Stomach (tissue), 9 donors: ENCODE data around the gene PSMB7. TPM values are rescaled to one million over a fixed set of nuclear protein-coding genes. Genes with fewer than 3 reads are reported as not detected.

ENCODE experiments used
- DNase-seq, 2 donors: peaks; one replicate each; pipeline versions ENCODE4 v3.0.0 to v3.0.0-alpha.2; 2013 to 2019
- H3K27ac ChIP-seq, 5 donors: fragments of 200-600 bp in 4 of 5; sonication (generic) in 4 of 5; one replicate each; pipeline ENCODE4 v1.5.1; 2013 to 2019; ENCODE audit warnings: mild to moderate bottlenecking in 1 of 5, moderate library complexity in 1 of 5
- H3K27me3 ChIP-seq, 3 donors: fragments of 200-600 bp; sonication (generic); one replicate each; pipeline ENCODE4 v1.5.1; 2017 to 2019; ENCODE audit warnings: mixed run types in 1 of 3
- H3K36me3 ChIP-seq, 4 donors: fragments of 200-600 bp; sonication (generic); 1 replicate in 3 of 4; 2 replicates in 1 of 4; pipeline ENCODE4 v1.5.1; 2016 to 2019
- H3K4me1 ChIP-seq, 4 donors: fragments of 200-600 bp; sonication (generic); one replicate each; pipeline ENCODE4 v1.5.1; 2016 to 2019
- H3K4me3 ChIP-seq, 4 donors: fragments of 200-600 bp; sonication (generic) in 3 of 4; one replicate each; pipeline ENCODE4 v1.5.1; 2016 to 2019; ENCODE audit warnings: mild to moderate bottlenecking in 1 of 4
- H3K9me3 ChIP-seq, 4 donors: fragments of 200-600 bp; sonication (generic); one replicate each; pipeline ENCODE4 v1.5.1; 2016 to 2019
- CTCF ChIP-seq, 7 experiments: fragments of 450-650 bp in 4 of 7; fragments of 200-600 bp in 3 of 7; sonication (generic) in 3 of 7; IDR thresholded peaks; one replicate each; pipeline ENCODE4 v1.5.1; 2016 to 2019; ENCODE audit warnings: antibody characterized with exemption in 7 of 7, control low read depth in 2 of 7, mild to moderate bottlenecking in 1 of 7
- EP300 ChIP-seq: sonication (generic); formaldehyde crosslinking; IDR thresholded peaks from one replicate; pipeline ENCODE4 v1.6.1; 2017; ENCODE audit warnings: antibody characterized with exemption
- POLR2A ChIP-seq, 4 donors: fragments of 450-650 bp; IDR thresholded peaks; one replicate each; pipeline ENCODE4 v1.6.1; 2016; ENCODE audit warnings: antibody characterized with exemption in 4 of 4, control low read depth in 2 of 4, mild to moderate bottlenecking in 1 of 4, moderate library complexity in 1 of 4
- POLR2AphosphoS5 ChIP-seq, 3 donors: sonication (generic); formaldehyde crosslinking; IDR thresholded peaks; one replicate each; pipeline ENCODE4 v1.6.1; 2016; ENCODE audit warnings: antibody characterized with exemption in 3 of 3
- WGBS, 5 donors: extraction: QIAGEN DNeasy Blood & Tissue Kit in 3 of 5; methylation state at CpG; one replicate each; pipeline versions ENCODE4 v1.1.5 to v1.1.7; 2013 to 2018; 5-methylcytosine and 5-hydroxymethylcytosine counted together
- intact Hi-C: fragments of 100-400 bp; cut with DNase I; formaldehyde crosslinking; loops from one replicate; pipeline ENCODE4 v1.15.1; 2023; ENCODE audit warnings: low total_unique reads
- polyA plus RNA-seq, 3 donors: library from polyadenylated mRNA; stranded (reverse); fragments of 200-250 nt; gene quantifications; one replicate each; pipeline ENCODE4 v1.2.3, GENCODE V29; 2013
- total RNA-seq, 5 donors: library from RNA; depleted of rRNA; stranded (reverse); fragments of >200 nt; gene quantifications; one replicate each; pipeline versions ENCODE4 v1.1.0 to v1.2.3, GENCODE V29; 2014 to 2016
- donor health status: healthy with polysubstance abuse.
- donor health status: Bipolar disorder and iron deficiency.
- donor health status: healthy.

Gene PSMB7
- total and polyA plus RNA-seq, 8 donors = 4.9 to 213 (median 118) TPM

GRCh38 chr9:124454791-124455443 is 39.7 kb upstream of the PSMB7 start:
- peaks cover 14 to 59% (median 50%) of the 10 kb centered on the region in 3 donors for H3K27me3 ChIP-seq
- no peak for DNase-seq
- H3K4me3 ChIP-seq = no peak overlapping the region
- H3K27ac ChIP-seq = no peak overlapping the region
- TF ChIP-seq POLR2A (IDR thresholded peaks at IDR 0.05) = no peak
- no peak for TF ChIP-seq EP300
- no peak for TF ChIP-seq POLR2AphosphoS5 (IDR thresholded peaks at IDR 0.05)
- no peak for TF ChIP-seq CTCF (IDR thresholded peaks at IDR 0.05)
- H3K36me3 ChIP-seq = no peaks in the 10 kb centered on the region
- intact Hi-C loops = no loop called here
- WGBS, 5 donors = 80 to 85% (median 82%) methylated on average over 7 to 14 of the region's 14 CpGs
- H3K4me1 ChIP-seq = peaks cover 11 to 23% (median 16%) of the 10 kb centered on the region in 4 donors
- H3K9me3 ChIP-seq = no peaks in the 10 kb centered on the region

GRCh38 chr9:124454296-124454695 is 39.1 kb upstream of the PSMB7 start:
- no peaks in the 10 kb centered on the region for H3K36me3 ChIP-seq
- 77 to 87% (median 80%) methylated on average over 3 to 9 of the region's 9 CpGs for WGBS, 5 donors
- no peaks in the 10 kb centered on the region for H3K9me3 ChIP-seq
- intact Hi-C loops = no loop called here
- peaks cover 15 to 65% (median 54%) of the 10 kb centered on the region in 3 donors for H3K27me3 ChIP-seq
- H3K27ac ChIP-seq = no peak overlapping the region
- TF ChIP-seq EP300 = no peak
- no peak for TF ChIP-seq CTCF (IDR thresholded peaks at IDR 0.05)
- no peak for TF ChIP-seq POLR2AphosphoS5 (IDR thresholded peaks at IDR 0.05)
- TF ChIP-seq POLR2A (IDR thresholded peaks at IDR 0.05) = no peak
- no peak for DNase-seq
- H3K4me1 ChIP-seq = peaks cover 11 to 23% (median 16%) of the 10 kb centered on the region in 4 donors
- H3K4me3 ChIP-seq = no peak overlapping the region

GRCh38 chr9:124453586-124454191 is 38.4 kb upstream of the PSMB7 start:
- H3K4me1 ChIP-seq = peaks cover 11 to 23% (median 16%) of the 10 kb centered on the region in 4 donors
- H3K4me3 ChIP-seq = peak overlapping the region in 2 of 4 donors; percentile 28
- peak in 1 of 2 donors; percentile 57 for DNase-seq
- no peaks in the 10 kb centered on the region for H3K36me3 ChIP-seq
- H3K27ac ChIP-seq = no peak overlapping the region
- 22 to 100% (median 26%) methylated on average over 4 to 35 of the region's 35 CpGs for WGBS, 5 donors
- peaks cover 15 to 66% (median 54%) of the 10 kb centered on the region in 3 donors for H3K27me3 ChIP-seq
- no peak for TF ChIP-seq POLR2AphosphoS5 (IDR thresholded peaks at IDR 0.05)
- H3K9me3 ChIP-seq = no peaks in the 10 kb centered on the region
- intact Hi-C loops = no loop called here

GRCh38 chr9:124452841-124453585 is 37.8 kb upstream of the PSMB7 start:
- TF ChIP-seq EP300 = no peak
- TF ChIP-seq CTCF (IDR thresholded peaks at IDR 0.05) = no peak
- no peak for TF ChIP-seq POLR2A (IDR thresholded peaks at IDR 0.05)
- TF ChIP-seq POLR2AphosphoS5 (IDR thresholded peaks at IDR 0.05) = no peak
- WGBS, 5 donors = 35 to 87% (median 39%) methylated on average over 5 to 85 of the region's 85 CpGs
- Histone ChIP-seq H3K9me3 (no peaks in the 10 kb centered on the region), H3K27me3 (peaks cover 15 to 73% (median 54%) of the 10 kb centered on the region in 3 donors), H3K4me3 (peak overlapping the region in 2 of 4 donors; percentile 28), H3K36me3 (no peaks in the 10 kb centered on the region), H3K4me1 (peaks cover 11 to 23% (median 16%) of the 10 kb centered on the region in 4 donors), H3K27ac (no peak overlapping the region)
- DNase-seq = no peak
- intact Hi-C loops = no loop called here
